H7 (cell line): ENCODE results near the gene CNTNAP2. TPM values are rescaled to one million over a fixed set of nuclear protein-coding genes. Genes with fewer than 3 reads are reported as not detected.
A peak's percentile ranks its signal among the peaks of the same experiment; 100 is the strongest.
"Not testable (repeated sequence)": the region's sequence is repeated elsewhere in the genome, so short reads cannot be mapped to it uniquely, and the experiment has no call there.

Source experiments
- DNase-seq: peaks from one replicate; pipeline ENCODE4 v3.0.0; 2012
- H3K27me3 ChIP-seq: 2 replicates; pipeline ENCODE4 v1.6.0; 2011; ENCODE audit warnings: mild to moderate bottlenecking, low read length; ENCODE audit not compliant: control insufficient read depth, insufficient read depth
- H3K36me3 ChIP-seq: replicated peaks from 2 replicates; pipeline ENCODE4 v1.5.1; 2011; ENCODE audit warnings: low read length; ENCODE audit not compliant: control insufficient read depth, insufficient read depth
- H3K4me3 ChIP-seq: 2 replicates; pipeline ENCODE4 v1.5.1; 2011; ENCODE audit warnings: low read depth, mild to moderate bottlenecking, control low read depth, low read length, moderate library complexity; ENCODE audit not compliant: insufficient read depth
- total RNA-seq: library from RNA; depleted of rRNA; stranded (reverse); fragments of >200 nt; shearing (Covaris generic); gene quantifications from 2 replicates; pipeline ENCODE4 v1.2.3, GENCODE V29; 2014

The CNTNAP2 gene
- total RNA-seq, 1 experiment from 2014 or later, result 109 TPM

DNA sequence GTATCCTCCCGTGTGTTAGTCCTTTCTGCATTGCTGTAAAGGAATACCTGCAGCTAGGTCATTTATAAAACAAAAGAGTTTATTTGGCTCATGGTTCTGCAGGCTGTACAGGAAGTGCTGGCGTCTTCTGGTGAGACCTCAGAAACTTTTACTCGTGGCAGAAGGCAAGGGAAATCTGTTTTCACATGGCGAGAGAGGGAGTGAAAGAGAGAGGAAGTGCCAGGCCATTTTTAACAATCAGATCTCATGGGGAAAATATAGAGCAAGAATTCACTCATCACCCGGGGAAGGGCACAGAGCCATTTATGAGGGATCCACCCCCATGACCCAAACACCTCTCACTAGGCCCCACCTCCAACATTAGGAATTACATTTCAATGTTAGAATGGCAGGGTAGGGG, 952.2 kb downstream of the CNTNAP2 start:
- DNase-seq, result no peak
- no peak overlapping the region for H3K4me3 ChIP-seq
- no peaks in the 10 kb centered on the region for H3K36me3 ChIP-seq
- H3K27me3 ChIP-seq, result no peaks in the 10 kb centered on the region

DNA sequence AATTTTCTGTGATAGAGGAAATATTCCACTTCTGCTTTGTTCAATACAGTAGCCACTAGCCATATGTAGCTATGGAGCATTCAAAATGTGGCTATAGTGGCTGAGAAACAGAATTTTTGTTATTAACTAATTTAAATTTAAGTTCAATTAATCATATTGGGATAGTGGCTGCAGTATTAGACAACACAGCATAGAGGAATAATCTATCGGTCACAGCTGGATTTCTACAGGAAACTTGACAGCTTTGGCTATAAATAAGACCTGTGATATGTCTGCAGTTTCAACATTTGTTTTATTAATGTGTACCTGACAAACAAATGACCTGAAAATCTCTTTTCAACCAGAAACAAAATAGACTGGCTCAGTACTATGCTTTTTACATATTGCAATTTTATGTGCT, 953.2 kb downstream of the CNTNAP2 start:
- no peaks in the 10 kb centered on the region for H3K27me3 ChIP-seq
- no peaks in the 10 kb centered on the region for H3K36me3 ChIP-seq
- H3K4me3 ChIP-seq, result no peak overlapping the region
- DNase-seq, result no peak

DNA sequence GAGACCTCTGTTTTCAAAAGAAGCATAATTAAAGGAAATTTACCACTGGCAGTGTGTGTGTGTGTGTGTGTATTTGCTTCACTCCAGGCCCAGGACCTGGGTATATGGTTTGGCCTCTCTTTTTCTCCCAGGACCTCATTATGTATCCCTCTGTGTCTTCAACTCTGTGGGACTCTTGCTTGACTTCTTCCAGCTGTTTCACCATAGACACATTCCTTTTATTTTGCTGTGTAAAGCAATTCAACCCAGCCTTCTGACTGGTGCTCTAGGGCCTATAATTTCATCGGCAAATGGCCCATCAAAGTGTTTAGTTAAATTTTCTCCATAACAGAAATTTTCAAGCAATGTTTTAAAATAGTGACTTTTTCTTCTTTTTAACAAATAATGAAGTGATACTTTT, 954.3 kb downstream of the CNTNAP2 start:
- Histone ChIP-seq H3K36me3 (no peaks in the 10 kb centered on the region), H3K27me3 (no peaks in the 10 kb centered on the region), H3K4me3 (no peak overlapping the region)
- DNase-seq, result no peak

- Histone ChIP-seq H3K36me3 (no peaks in the 10 kb centered on the region), H3K4me3 (no peak overlapping the region), H3K27me3 (no peaks in the 10 kb centered on the region)
- DNase-seq, result no peak
Observed at GRCh38 chr7:147071536-147071935, 954.9 kb downstream of the CNTNAP2 start.

DNA sequence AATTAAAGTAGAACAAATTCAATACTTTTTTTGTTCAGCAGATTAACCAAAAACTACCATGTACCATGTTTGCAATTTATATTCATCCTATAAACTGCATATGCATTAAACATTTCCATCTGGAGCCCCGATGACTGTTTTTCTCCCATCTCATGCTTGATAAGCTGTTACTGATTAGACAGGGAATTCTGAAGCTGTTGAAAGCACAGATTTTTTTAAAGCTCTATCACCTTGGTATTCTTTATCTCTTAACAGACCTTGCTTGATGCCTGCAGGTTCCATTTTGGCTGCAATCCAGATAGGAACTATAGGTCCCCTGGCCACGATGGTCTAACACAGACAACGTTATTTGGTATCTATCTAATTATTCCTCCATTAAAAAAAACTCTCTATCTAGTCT, 961.7 kb downstream of the CNTNAP2 start:
- Histone ChIP-seq H3K27me3 (no peaks in the 10 kb centered on the region), H3K36me3 (no peaks in the 10 kb centered on the region), H3K4me3 (no peak overlapping the region)
- DNase-seq, result no peak

GRCh38 chr7:147079083-147079482, 962.5 kb downstream of the CNTNAP2 start:
- H3K4me3 ChIP-seq, result no peak overlapping the region
- no peaks in the 10 kb centered on the region for H3K36me3 ChIP-seq
- H3K27me3 ChIP-seq, result no peaks in the 10 kb centered on the region
- no peak for DNase-seq

GRCh38 chr7:147079921-147080420, 963.4 kb downstream of the CNTNAP2 start:
- no peak for DNase-seq
- Histone ChIP-seq H3K36me3 (no peaks in the 10 kb centered on the region), H3K27me3 (no peaks in the 10 kb centered on the region), H3K4me3 (no peak overlapping the region)

- Histone ChIP-seq H3K36me3 (no peaks in the 10 kb centered on the region), H3K27me3 (no peaks in the 10 kb centered on the region), H3K4me3 (no peak overlapping the region)
- DNase-seq, result no peak
Observed at GRCh38 chr7:147081117-147081516, 964.5 kb downstream of the CNTNAP2 start.

DNA sequence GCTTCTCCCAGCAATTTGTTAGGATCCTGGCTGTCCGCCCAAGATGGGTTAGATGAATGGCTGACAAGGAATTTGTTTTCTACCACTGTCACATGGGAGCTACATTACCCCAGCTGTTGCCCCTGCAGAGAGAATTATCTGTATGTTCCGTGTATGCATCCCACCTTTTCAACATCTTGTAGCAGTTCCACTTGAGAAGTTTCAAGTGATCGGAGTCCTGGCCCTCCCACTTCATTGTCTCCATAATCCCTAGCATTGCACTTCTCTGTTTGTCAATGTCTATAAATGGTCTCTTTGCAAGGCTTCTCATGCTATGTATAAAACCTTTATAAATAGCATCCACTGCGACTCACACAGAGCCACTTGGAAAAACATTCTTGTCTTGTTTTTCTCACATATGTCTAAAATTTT, 972.5 kb downstream of the CNTNAP2 start:
- H3K27me3 ChIP-seq, result no peaks in the 10 kb centered on the region
- DNase-seq, result no peak
- no peak overlapping the region for H3K4me3 ChIP-seq
- H3K36me3 ChIP-seq, result no peaks in the 10 kb centered on the region

- DNase-seq, result no peak
- Histone ChIP-seq H3K27me3 (no peaks in the 10 kb centered on the region), H3K36me3 (no peaks in the 10 kb centered on the region), H3K4me3 (no peak overlapping the region)
Observed at GRCh38 chr7:147089608-147090007, 973.0 kb downstream of the CNTNAP2 start.

DNA sequence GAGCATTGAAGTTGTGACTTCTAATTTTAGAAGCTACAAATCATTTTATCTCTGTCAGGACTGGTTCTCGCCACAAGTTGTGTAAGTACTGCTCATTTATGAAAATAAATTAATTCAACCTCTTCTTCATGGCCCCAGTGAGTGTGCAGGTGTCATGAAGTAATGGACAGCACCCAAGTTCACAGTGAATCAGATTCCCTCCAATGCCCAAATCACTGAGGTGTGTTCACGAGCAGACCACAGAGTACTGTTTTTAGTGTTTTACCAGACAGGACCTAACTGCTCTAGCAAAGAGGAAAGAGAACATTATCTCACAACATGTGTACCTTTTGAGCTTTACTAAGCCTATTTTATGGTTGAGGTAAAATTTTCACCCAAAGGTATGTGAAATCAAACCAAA, 980.0 kb downstream of the CNTNAP2 start:
- H3K27me3 ChIP-seq, result no peaks in the 10 kb centered on the region
- DNase-seq, result no peak

GRCh38 chr7:147103224-147103623, 986.6 kb downstream of the CNTNAP2 start:
- H3K27me3 ChIP-seq, result no peaks in the 10 kb centered on the region
- DNase-seq, result no peak
- no peaks in the 10 kb centered on the region for H3K36me3 ChIP-seq
- H3K4me3 ChIP-seq, result no peak overlapping the region

More for the DNA sequence above, 980.0 kb downstream of the CNTNAP2 start:
- no peaks in the 10 kb centered on the region for H3K36me3 ChIP-seq
- no peak overlapping the region for H3K4me3 ChIP-seq

DNA sequence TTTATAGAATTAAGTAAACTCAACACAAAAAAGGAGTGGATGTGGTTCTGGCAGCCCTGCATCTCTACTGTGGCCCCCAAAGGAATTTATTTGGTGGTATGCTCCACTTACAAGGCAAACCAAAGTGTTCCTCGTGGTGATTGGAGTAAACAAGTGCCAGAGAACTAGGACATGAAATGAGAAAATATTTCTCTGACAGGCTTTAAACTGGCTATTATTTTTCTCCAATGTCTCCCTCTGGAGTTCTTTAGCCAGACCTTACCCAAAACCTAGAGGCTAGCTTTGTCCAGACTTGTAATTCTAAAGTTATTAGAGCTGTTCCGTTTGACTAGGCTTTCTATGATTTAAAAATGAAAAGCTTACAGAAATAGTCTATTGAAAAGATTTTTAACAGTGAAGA, 990.1 kb downstream of the CNTNAP2 start:
- no peak for DNase-seq
- no peaks in the 10 kb centered on the region for H3K27me3 ChIP-seq
- no peak overlapping the region for H3K4me3 ChIP-seq
- H3K36me3 ChIP-seq, result no peaks in the 10 kb centered on the region

DNA sequence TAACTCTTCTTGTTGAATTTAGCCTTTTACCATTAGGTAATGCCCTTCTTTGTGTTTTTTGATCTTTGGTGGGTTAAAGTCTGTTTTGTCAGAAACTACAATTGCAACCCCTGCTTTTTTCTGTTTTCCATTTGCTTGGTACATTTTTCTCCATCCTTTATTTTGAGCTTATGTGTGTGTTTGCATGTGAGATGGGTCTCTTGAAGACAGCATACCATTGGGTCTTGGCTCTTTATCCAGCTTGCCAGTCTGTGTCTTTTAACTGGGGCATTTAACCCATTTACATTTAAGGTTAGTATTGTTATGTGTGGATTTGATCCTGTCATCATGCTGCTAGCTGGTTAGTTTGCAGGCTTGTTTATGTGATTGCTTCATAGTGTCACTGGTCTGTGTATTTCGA, 997.9 kb downstream of the CNTNAP2 start:
- H3K36me3 ChIP-seq, H3K27me3 ChIP-seq: not testable (repeated sequence)

DNA sequence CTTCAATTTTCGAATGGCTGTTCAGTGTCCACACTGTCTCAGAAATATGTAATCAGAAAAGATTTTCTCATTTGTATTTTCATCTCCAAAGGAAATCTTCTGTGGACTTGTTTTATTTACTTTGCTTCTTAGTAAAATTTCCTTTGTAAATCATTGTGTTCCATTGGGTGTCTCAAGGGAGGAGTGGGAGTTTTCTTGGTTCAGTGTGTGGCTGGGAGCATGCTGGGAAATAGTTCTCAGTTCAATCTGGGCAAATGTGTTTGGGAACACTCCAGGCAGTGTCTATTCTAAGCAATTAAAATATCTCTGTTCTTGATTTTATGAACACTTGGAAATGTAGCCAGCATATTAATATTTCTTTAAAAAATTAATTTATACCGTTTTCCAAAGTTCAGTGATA, 1019.8 kb downstream of the CNTNAP2 start:
- Histone ChIP-seq H3K27me3 (no peaks in the 10 kb centered on the region), H3K36me3 (no peaks in the 10 kb centered on the region), H3K4me3 (no peak overlapping the region)
- no peak for DNase-seq

More for the DNA sequence above, 997.9 kb downstream of the CNTNAP2 start:
- H3K4me3 ChIP-seq, DNase-seq: not testable (repeated sequence)

- Histone ChIP-seq H3K36me3 (no peaks in the 10 kb centered on the region), H3K4me3 (no peak overlapping the region), H3K27me3 (no peaks in the 10 kb centered on the region)
- DNase-seq, result peak; percentile 7
Observed at GRCh38 chr7:147145194-147145593, 1028.6 kb downstream of the CNTNAP2 start.
